GM21526 (cell line): Measurements from ENCODE around the gene LCLAT1.
"Not testable (repeated sequence)": the region's sequence is repeated elsewhere in the genome, so short reads cannot be mapped to it uniquely, and the experiment has no call there.

Source experiments
- ATAC-seq: cut with Tn5 transposase; IDR thresholded peaks from one replicate; pipeline ENCODE4 v1.9.1; 2021; ENCODE audit warnings: moderate library complexity; ENCODE audit not compliant: unreplicated experiment, low FRiP score

The LCLAT1 gene

DNA sequence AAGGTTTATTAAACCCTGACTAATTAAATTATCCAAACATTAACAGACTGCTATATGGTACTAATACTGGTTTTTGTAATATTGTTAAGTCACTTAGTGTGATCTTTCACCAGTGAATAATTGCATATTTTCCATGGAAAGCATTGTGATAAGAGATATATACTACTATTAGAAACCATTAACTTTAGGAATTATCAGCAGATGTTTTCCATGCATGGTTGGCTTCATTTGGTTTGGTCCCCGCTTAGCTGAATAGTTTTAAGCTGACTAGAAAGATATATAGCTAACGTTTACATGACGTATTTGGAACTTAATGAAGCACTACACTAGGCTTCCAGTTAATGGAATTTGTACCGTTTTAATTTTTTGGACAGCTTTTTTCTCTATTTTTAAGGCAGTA is 37.9 kb downstream of the LCLAT1 start:
- ATAC-seq: no peak

GRCh38 chr2:30486655-30487054 is 39.6 kb downstream of the LCLAT1 start:
- no peak for ATAC-seq

GRCh38 chr2:30487603-30488002 is 40.6 kb downstream of the LCLAT1 start:
- no peak for ATAC-seq

- no peak for ATAC-seq
Observed at GRCh38 chr2:30488012-30488659, 41.1 kb downstream of the LCLAT1 start.

- no peak for ATAC-seq
Observed at GRCh38 chr2:30491225-30491624, 44.2 kb downstream of the LCLAT1 start.

- no peak for ATAC-seq
Observed at GRCh38 chr2:30492185-30492584, 45.1 kb downstream of the LCLAT1 start.

- no peak for ATAC-seq
Observed at GRCh38 chr2:30492619-30493018, 45.6 kb downstream of the LCLAT1 start.

GRCh38 chr2:30493440-30493839 is 46.4 kb downstream of the LCLAT1 start:
- no peak for ATAC-seq

GRCh38 chr2:30495896-30496295 is 48.9 kb downstream of the LCLAT1 start:
- not testable (repeated sequence) for ATAC-seq

DNA sequence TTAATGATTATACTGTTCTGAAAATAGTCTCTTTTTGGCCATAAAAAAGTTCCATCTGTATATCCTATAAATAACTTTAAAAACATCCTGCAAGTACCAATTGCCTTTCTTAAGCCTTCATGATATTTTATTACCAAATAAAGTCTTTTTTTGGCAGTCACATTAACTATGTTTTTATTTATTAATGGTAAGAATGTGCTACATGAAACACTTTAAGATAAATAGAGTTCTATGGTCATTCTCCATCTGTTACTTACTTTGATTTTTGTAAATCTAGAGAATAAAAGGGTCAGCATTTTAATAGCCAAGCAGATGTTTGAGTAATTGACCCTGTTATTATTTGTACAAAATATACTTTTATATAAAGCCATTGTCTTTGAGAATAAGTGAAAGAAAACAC is 52.6 kb downstream of the LCLAT1 start:
- ATAC-seq: no peak

GRCh38 chr2:30500699-30501098 is 53.7 kb downstream of the LCLAT1 start:
- no peak for ATAC-seq

GRCh38 chr2:30502310-30502709 is 55.3 kb downstream of the LCLAT1 start:
- ATAC-seq: no peak

DNA sequence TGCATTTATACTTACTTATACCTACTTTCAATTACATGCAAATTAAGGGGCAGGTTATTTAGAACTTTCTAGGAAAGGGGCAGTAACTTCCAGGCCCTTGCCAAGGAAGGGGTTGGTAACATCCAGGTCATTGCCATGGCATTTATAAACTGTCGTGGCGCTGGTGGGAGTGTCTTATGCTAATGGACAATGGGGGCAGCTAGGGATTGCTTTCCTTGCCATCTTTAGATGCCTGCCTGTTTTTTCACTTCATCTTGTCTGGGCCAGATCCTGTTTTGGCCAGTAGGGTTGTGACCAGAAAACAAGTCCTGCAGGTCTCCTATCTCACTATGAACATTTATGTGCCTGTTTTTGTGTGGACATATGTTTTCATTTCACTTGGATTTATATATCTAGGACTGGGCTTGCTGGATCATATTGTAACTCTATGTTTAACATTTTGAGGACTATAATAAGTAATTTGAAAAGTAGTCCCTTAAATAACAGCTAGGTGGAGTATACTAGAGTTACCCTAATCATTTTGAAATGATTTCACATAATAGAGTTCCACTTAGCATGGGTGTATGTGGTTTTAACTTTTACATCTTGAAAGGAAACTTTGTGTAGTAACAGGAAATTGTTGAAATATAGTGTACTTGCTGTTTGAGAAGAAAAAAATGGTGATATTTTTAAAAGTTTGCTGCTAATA is 56.1 kb downstream of the LCLAT1 start:
- ATAC-seq: no peak

GRCh38 chr2:30503695-30504052 is 56.6 kb downstream of the LCLAT1 start:
- no peak for ATAC-seq

GRCh38 chr2:30504731-30505130 is 57.7 kb downstream of the LCLAT1 start:
- no peak for ATAC-seq

- ATAC-seq: no peak
Observed at GRCh38 chr2:30505500-30506180, 58.6 kb downstream of the LCLAT1 start.

- not testable (repeated sequence) for ATAC-seq
Observed at GRCh38 chr2:30507460-30507859, 60.4 kb downstream of the LCLAT1 start.

DNA sequence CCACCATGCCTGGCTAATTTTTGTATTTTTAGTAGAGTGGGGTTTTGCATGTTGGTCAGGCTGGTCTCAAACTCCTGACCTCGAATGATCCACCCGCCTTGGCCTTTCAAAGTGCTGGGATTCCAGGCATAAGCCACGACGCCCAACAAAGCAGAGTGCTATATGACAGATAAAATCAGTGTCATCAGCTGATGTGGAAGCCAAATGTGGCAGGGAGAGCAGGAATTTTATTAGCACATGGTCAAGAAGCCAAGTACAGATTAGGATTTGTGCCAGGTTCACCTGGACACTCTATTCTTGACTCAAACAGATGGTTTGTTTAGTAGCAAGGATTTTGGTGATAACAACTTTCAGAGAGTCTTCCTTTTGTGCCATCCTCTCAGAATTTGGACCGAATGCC is 62.7 kb downstream of the LCLAT1 start:
- no peak for ATAC-seq

DNA sequence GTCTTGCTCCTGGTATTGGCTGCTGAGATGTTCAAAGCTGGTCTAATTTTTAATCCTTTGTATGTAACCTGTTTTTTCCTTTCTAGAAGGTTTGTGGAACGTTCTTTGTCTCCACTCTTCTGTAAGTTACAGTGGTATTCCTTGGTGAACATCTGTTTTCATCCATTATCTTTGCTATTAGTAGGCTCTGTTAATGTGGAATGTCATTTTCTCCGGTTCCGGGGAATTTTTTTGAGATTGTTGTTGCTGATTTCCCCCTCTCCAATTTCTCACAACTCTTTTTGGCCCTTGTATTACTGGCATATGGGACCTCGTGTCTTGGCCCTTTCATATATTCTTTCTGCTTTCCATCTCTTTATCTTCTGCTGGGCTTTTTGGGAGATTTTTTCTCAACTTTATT is 63.4 kb downstream of the LCLAT1 start:
- no peak for ATAC-seq

DNA sequence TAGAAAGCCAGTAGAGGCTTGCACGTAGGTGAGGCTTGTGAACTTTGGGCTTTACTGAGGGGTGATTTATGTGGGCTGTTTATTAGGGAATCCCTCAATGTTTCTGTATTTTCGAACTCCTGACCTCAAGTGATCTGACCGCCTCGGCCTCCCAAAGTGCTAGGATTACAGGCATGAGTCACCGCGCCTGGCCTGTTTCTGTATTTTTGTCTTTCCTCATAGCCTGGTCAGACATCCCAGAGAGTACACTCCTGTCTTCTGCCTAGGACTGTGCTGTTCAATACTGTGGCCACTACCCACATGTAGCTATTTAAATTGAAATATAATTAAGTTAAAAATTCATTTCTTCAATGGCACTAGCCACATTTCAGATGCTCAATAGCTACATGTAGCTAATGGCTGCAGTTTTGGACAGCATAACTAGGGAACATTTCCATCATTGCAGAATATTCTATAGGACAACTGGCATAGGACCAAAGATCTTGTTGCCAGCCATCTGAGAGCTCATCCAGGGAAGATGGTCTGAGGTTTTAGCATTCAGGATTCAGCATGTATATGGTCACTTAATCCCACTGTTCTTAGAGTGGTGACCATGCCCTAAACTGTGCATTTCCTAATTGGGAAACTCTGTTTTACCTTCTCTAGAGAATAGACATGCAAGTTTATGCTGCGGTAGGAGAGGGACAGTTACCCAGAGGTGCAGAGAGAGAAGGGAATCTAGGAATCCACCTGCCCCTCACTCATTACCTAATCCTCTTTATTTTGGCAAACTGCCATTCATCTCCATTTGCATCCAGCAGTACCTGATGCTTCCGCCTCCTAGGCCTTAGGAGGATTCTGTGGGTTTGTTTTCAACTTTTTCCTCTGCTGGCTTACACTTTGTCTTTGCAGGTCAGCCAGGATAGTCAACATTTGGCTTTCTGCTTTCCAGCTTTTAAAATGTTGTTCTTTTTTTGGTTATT is 64.4 kb downstream of the LCLAT1 start:
- ATAC-seq: no peak
